ENCODE measurements around the gene PAWR. TPM values are rescaled to one million over a fixed set of nuclear protein-coding genes. Genes with fewer than 3 reads are reported as not detected.

PAWR gene
- total RNA-seq, 4 donors from 2014 or later, result 0.51 to 1.4 (median 0.72) TPM

GRCh38 chr12:79682593-79682992, 8.2 kb downstream of the PAWR start:
- Histone ChIP-seq H3K27me3 (peaks cover under 1 to 3% (median 2%) of the 10 kb centered on the region in 3 donors), H3K27ac (no peak overlapping the region), H3K4me1 (no peaks in the 10 kb centered on the region), H3K36me3 (no peaks in the 10 kb centered on the region), H3K4me3 (no peak overlapping the region), H3K9me3 (no peaks in the 10 kb centered on the region)
- in situ Hi-C loops (cut with MboI; ENCODE audit: low sequenced_read_pairs in 4 of 4), result no loop called here
- intact Hi-C loops (cut with DNase I; ENCODE audit: low total_unique reads), result no loop called here
- no peak for DNase-seq
- TF ChIP-seq POLR2A (IDR thresholded peaks at IDR 0.05) (no peak), CTCF (IDR thresholded peaks at IDR 0.05 in 4 of 5, conservative IDR thresholded peaks at IDR 0.05 in 1 of 5) (no peak)
- no peak for ATAC-seq

GRCh38 chr12:79681008-79681590, 9.7 kb downstream of the PAWR start:
- intact Hi-C loops (cut with DNase I; ENCODE audit: low total_unique reads), result no loop called here
- H3K27me3 ChIP-seq, result no peaks in the 10 kb centered on the region
- no peak for TF ChIP-seq CTCF (IDR thresholded peaks at IDR 0.05 in 4 of 5, conservative IDR thresholded peaks at IDR 0.05 in 1 of 5)
- TF ChIP-seq POLR2A (IDR thresholded peaks at IDR 0.05), result no peak
- no peaks in the 10 kb centered on the region for H3K36me3 ChIP-seq
- no peaks in the 10 kb centered on the region for H3K9me3 ChIP-seq
- H3K4me1 ChIP-seq, result no peaks in the 10 kb centered on the region
- H3K4me3 ChIP-seq, result no peak overlapping the region
- H3K27ac ChIP-seq, result no peak overlapping the region
- no peak for ATAC-seq
- no peak for DNase-seq
- in situ Hi-C loops (cut with MboI; ENCODE audit: low sequenced_read_pairs in 4 of 4), result no loop called here

- Histone ChIP-seq H3K4me1 (no peaks in the 10 kb centered on the region), H3K27ac (no peak overlapping the region), H3K27me3 (no peaks in the 10 kb centered on the region), H3K4me3 (no peak overlapping the region), H3K36me3 (no peaks in the 10 kb centered on the region), H3K9me3 (no peaks in the 10 kb centered on the region)
- intact Hi-C loops (cut with DNase I; ENCODE audit: low total_unique reads), result no loop called here
- ATAC-seq, result no peak
- no peak for DNase-seq
- in situ Hi-C loops (cut with MboI; ENCODE audit: low sequenced_read_pairs in 4 of 4), result no loop called here
- TF ChIP-seq POLR2A (IDR thresholded peaks at IDR 0.05), result no peak
Measured at GRCh38 chr12:79680051-79680450, 10.7 kb downstream of the PAWR start.

- TF ChIP-seq POLR2A (IDR thresholded peaks at IDR 0.05) (no peak), CTCF (IDR thresholded peaks at IDR 0.05 in 4 of 5, conservative IDR thresholded peaks at IDR 0.05 in 1 of 5) (no peak)
- Histone ChIP-seq H3K4me1 (no peaks in the 10 kb centered on the region), H3K4me3 (no peak overlapping the region), H3K9me3 (no peaks in the 10 kb centered on the region), H3K27me3 (no peaks in the 10 kb centered on the region), H3K27ac (no peak overlapping the region), H3K36me3 (no peaks in the 10 kb centered on the region)
- intact Hi-C loops (cut with DNase I; ENCODE audit: low total_unique reads), result no loop called here
- ATAC-seq, result no peak
- no peak for DNase-seq
- in situ Hi-C loops (cut with MboI; ENCODE audit: low sequenced_read_pairs in 4 of 4), result no loop called here
Measured at GRCh38 chr12:79678306-79678705, 12.5 kb downstream of the PAWR start.

- intact Hi-C loops (cut with DNase I; ENCODE audit: low total_unique reads) (no loop called here), in situ Hi-C loops (cut with MboI; ENCODE audit: low sequenced_read_pairs in 4 of 4) (no loop called here)
- H3K27me3 ChIP-seq, result no peaks in the 10 kb centered on the region
- no peak for TF ChIP-seq POLR2A (IDR thresholded peaks at IDR 0.05)
- H3K4me1 ChIP-seq, result no peaks in the 10 kb centered on the region
- H3K9me3 ChIP-seq, result no peaks in the 10 kb centered on the region
- no peak for ATAC-seq
- H3K4me3 ChIP-seq, result no peak overlapping the region
- no peak overlapping the region for H3K27ac ChIP-seq
- DNase-seq, result no peak
- no peaks in the 10 kb centered on the region for H3K36me3 ChIP-seq
Measured at GRCh38 chr12:79677672-79678071, 13.1 kb downstream of the PAWR start.

GRCh38 chr12:79676579-79676978, 14.2 kb downstream of the PAWR start:
- intact Hi-C loops (cut with DNase I; ENCODE audit: low total_unique reads), result no loop called here
- Histone ChIP-seq H3K4me3 (no peak overlapping the region), H3K27me3 (no peaks in the 10 kb centered on the region), H3K4me1 (no peaks in the 10 kb centered on the region), H3K9me3 (no peaks in the 10 kb centered on the region), H3K27ac (no peak overlapping the region), H3K36me3 (no peaks in the 10 kb centered on the region)
- ATAC-seq (no peak), DNase-seq (no peak)
- in situ Hi-C loops (cut with MboI; ENCODE audit: low sequenced_read_pairs in 4 of 4), result no loop called here
- TF ChIP-seq POLR2A (IDR thresholded peaks at IDR 0.05), result no peak
- TF ChIP-seq CTCF (IDR thresholded peaks at IDR 0.05 in 4 of 5, conservative IDR thresholded peaks at IDR 0.05 in 1 of 5), result no peak

Measured in gastrocnemius medialis (tissue), 4 donors.